Neural progenitor cell (in vitro differentiated cells): ENCODE results near the gene SIRT7.

Source experiments
- CTCF ChIP-seq: fragments of 200-600 bp; sonication (generic); IDR thresholded peaks from 2 replicates; pipeline ENCODE4 v1.5.1; 2017; ENCODE audit warnings: antibody characterized with exemption, mild to moderate bottlenecking
- EZH2 ChIP-seq: fragments of 200-600 bp; sonication (generic); IDR thresholded peaks from 2 replicates; pipeline ENCODE4 v1.6.1; 2017; ENCODE audit warnings: antibody characterized with exemption, mild to moderate bottlenecking, moderate library complexity
- EZH2phosphoT487 ChIP-seq: fragments of 200-600 bp; sonication (generic); IDR thresholded peaks from 2 replicates; pipeline ENCODE4 v1.6.1; 2017; ENCODE audit warnings: antibody characterized with exemption

GRCh38 chr17:81955756-81956544 is 38.0 kb upstream of the SIRT7 start:
- TF ChIP-seq CTCF, result no peak
- no peak for TF ChIP-seq EZH2
- no peak for TF ChIP-seq EZH2phosphoT487
